NB4 (cell line): ENCODE results near the gene OR51L1.

Experiments
- DNase-seq: peaks from one replicate; pipeline ENCODE4 v3.0.0; 2010; ENCODE audit warnings: low read depth
- H3K4me3 ChIP-seq: one replicate; pipeline ENCODE4 v1.5.1; 2011; ENCODE audit warnings: mild to moderate bottlenecking, low read depth, low read length, moderate library complexity
- CTCF ChIP-seq: IDR thresholded peaks from one replicate; pipeline ENCODE4 v1.5.1; 2012; ENCODE audit warnings: low read depth, low read length
- MYC ChIP-seq: IDR thresholded peaks from 2 replicates; pipeline ENCODE4 v1.6.1; 2011; ENCODE audit warnings: low read depth, low read length
- POLR2A ChIP-seq: IDR thresholded peaks from 2 replicates; pipeline ENCODE4 v1.6.1; 2011; ENCODE audit warnings: mild to moderate bottlenecking; ENCODE audit not compliant: insufficient read length; ENCODE audit errors: extremely low read depth
- TF ChIP-seq, protein P1 (sequence below): IDR thresholded peaks from 2 replicates; pipeline ENCODE4 v1.6.1; 2011; ENCODE audit warnings: low read depth, low read length

Gene OR51L1

GRCh38 chr11:4975436-4975835 is 19.2 kb upstream of the OR51L1 start:
- TF ChIP-seq MYC (no peak), POLR2A (no peak), CTCF (no peak)
- TF ChIP-seq, protein P1, sequence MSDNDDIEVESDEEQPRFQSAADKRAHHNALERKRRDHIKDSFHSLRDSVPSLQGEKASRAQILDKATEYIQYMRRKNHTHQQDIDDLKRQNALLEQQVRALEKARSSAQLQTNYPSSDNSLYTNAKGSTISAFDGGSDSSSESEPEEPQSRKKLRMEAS = no peak
- DNase-seq = no peak
- H3K4me3 ChIP-seq = no peak overlapping the region

- H3K4me3 ChIP-seq = no peak overlapping the region
- no peak for DNase-seq
- TF ChIP-seq, protein P1 = no peak
- TF ChIP-seq MYC (no peak), CTCF (no peak), POLR2A (no peak)
These were observed 15.6 kb upstream of the OR51L1 start for GRCh38 chr11:4979036-4979435.

DNA sequence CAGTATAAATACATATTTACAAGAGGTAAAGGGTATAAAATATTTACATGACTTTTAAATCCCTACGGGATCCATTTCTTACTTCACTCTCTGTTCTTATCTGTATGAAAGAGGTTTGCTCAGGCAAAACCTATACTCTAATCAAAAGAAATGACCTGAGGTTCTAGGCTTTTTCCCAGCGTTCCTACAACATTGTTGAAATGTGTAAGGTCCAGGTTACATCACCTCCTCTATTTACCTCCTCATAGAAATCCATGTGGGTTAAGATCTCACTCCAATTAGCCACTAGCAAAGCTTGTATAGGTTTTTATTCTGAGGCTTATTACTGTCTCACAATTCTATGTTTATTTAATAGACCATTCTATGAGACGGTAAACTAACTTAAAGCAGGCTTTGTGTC is 12.0 kb upstream of the OR51L1 start:
- no peak overlapping the region for H3K4me3 ChIP-seq
- no peak for TF ChIP-seq CTCF
- TF ChIP-seq, protein P1 = no peak
- no peak for TF ChIP-seq POLR2A
- no peak for TF ChIP-seq MYC
- DNase-seq = no peak

DNA sequence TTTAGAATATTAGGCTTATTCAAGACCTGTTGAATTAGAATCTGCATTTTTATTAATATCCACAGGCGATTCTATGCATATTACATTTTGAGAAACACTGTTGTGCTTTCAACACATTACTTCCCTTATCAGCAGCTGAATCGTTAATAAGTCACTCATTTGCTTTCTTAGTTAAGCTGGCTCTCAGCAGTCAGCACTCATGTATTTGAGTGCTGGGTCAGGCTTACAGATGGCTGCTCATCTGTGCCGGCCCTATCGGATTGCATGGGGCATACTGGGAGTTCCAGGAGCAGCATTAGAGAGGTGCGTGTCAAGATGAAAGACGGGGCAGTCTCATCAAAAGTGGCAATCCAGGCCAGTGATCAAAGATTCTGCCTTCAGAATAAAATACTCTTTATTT is 10.8 kb upstream of the OR51L1 start:
- TF ChIP-seq CTCF (no peak), MYC (no peak), POLR2A (no peak)
- TF ChIP-seq, protein P1 = no peak
- no peak for DNase-seq
- H3K4me3 ChIP-seq = no peak overlapping the region

GRCh38 chr11:4991060-4991459 is 3.6 kb upstream of the OR51L1 start:
- no peak overlapping the region for H3K4me3 ChIP-seq
- peak; percentile 17 for DNase-seq
- TF ChIP-seq, protein P1 = no peak
- peak; percentile 23 for TF ChIP-seq CTCF
- no peak for TF ChIP-seq MYC
- TF ChIP-seq POLR2A = no peak

DNA sequence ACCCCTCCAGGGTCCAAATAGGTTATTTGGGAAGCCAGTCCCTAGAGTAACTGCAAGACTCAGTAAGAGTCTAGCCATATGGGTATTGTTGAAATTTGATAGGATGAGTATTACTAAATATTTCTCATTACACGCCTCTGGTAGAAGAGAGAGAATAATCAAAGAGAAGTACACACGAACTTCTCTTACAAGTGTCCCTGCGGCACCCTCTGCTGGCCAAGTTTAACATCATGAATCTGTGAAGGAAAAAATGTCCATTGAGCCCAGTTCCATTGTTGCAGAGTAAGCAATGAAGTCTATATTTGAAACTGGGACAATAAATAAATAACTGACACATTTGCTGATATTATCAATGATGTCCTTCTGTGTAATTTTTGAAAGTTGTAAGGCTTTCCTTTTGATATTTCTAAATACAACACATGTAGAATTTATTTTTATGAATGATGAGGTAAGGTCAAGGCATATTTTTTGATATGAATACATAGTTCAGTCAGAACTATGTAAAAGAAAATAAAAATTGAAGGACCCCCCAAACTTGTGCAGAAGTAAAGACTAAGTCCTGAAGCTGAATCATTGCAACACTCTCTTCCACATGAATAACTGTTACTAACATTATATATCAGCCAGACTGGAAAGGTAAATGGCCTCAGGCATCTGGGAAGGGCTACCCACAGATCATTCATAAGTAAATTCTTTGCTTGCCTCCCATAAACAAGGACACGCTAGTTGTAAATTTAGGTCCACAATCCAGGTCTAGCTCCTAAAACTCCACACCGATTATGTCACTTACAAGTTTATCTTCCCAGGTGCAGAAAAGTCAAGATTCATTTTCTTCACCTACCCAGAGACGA is 10.0 kb downstream of the OR51L1 start:
- no peak overlapping the region for H3K4me3 ChIP-seq
- DNase-seq = peak; percentile 58

More for the DNA sequence above, 10.0 kb downstream of the OR51L1 start:
- no peak for TF ChIP-seq MYC
- no peak for TF ChIP-seq POLR2A
- TF ChIP-seq CTCF = peak; percentile 38
